Right cardiac atrium (tissue), 5 donors: Measurements from ENCODE around the gene GRIK4. TPM values are rescaled to one million over a fixed set of nuclear protein-coding genes. Genes with fewer than 3 reads are reported as not detected.

Experiments
- ATAC-seq, 2 donors: fragments of 200-7000 bp; cut with Tn5 transposase; one replicate each; pipeline versions ENCODE4 v1.8.0 to v1.9.1; 2020; ENCODE audit warnings: moderate library complexity in 2 of 2, mild to moderate bottlenecking in 1 of 2
- DNase-seq, 3 donors: peaks; one replicate each; pipeline ENCODE4 v3.0.0-alpha.2; 2020
- H3K27ac ChIP-seq: one replicate; pipeline ENCODE4 v1.5.1; 2013; ENCODE audit warnings: mild to moderate bottlenecking, low read length, control low read depth, moderate library complexity
- H3K27me3 ChIP-seq: one replicate; pipeline ENCODE4 v1.6.1; 2013; ENCODE audit not compliant: control insufficient read depth, insufficient read depth
- H3K4me1 ChIP-seq: one replicate; pipeline ENCODE4 v1.6.1; 2013; ENCODE audit warnings: low read length; ENCODE audit not compliant: control insufficient read depth, insufficient read depth
- H3K4me3 ChIP-seq: one replicate; pipeline ENCODE4 v1.5.1; 2013; ENCODE audit warnings: low read length, control low read depth
- H3K9me3 ChIP-seq: one replicate; pipeline ENCODE4 v1.6.1; 2013; ENCODE audit warnings: low read length; ENCODE audit not compliant: control insufficient read depth
- WGBS: extraction: QIAGEN DNeasy Blood & Tissue Kit; methylation state at CpG from one replicate; pipeline ENCODE4 v1.1.7; 2013; 5-methylcytosine and 5-hydroxymethylcytosine counted together
- intact Hi-C, 4 donors: fragments of 100-400 bp; cut with DNase I; formaldehyde crosslinking; loops; one replicate each; pipeline versions ENCODE4 v1.11.0 to v1.14.0; 2022 to 2023
- polyA plus RNA-seq: library from polyadenylated mRNA; stranded (reverse); fragments of 200-250 nt; gene quantifications from one replicate; pipeline ENCODE4 v1.2.3, GENCODE V29; 2013
- total RNA-seq, 4 donors: library from RNA; stranded (reverse); fragmentation: NEBNext Ultra II Directional; extraction: Animal tissue kit (Norgen Biotek cat#: 25700); gene quantifications; one replicate each; pipeline ENCODE4 v1.2.1, GENCODE V29; 2021
- donor health status: healthy with polysubstance abuse.
- donor health status: DM: no; HTN: yes; CAD: no.
- donor health status: DM: no; HTN: no; CAD: no.
- donor health status: DM: no; HTN: yes; CAD: no; lungs with severe emphysema.
- donor health status: DM: yes; HTN: yes; CAD: no.

Gene GRIK4
- total and polyA plus RNA-seq, 5 donors, result 0.32 to 3.4 (median 0.80) TPM; not detected in 1

GRCh38 chr11:120714438-120714837 is 202.9 kb downstream of the GRIK4 start:
- WGBS, result 71% methylated on average over 3 of the region's 3 CpGs
- ATAC-seq, result no peak
- Histone ChIP-seq H3K4me3 (no peak overlapping the region), H3K9me3 (no peaks in the 10 kb centered on the region), H3K27ac (no peak overlapping the region), H3K4me1 (no peaks in the 10 kb centered on the region), H3K27me3 (no peaks in the 10 kb centered on the region)
- DNase-seq, result no peak
- intact Hi-C loops, result no loop called here

DNA sequence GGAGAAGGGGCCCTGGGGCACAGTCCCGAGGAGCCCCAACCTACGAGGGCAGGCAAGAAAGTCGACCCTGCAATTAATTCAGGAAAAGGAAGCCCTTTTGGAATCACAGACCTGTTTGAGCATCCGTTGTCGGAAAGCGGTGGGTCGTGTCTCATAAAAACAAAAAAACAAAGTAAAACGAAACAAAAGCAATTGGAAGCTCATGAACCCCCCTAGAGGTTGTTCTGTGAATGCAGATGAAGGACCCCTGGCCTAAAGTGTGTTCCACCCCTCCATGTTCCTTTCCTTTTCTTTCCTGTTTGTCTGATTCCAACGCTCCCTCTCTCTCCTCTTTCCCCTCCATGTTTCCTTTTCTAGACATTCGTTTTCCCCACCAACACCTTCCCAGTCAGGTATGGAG is 203.7 kb downstream of the GRIK4 start:
- intact Hi-C loops, result no loop called here
- no peaks in the 10 kb centered on the region for H3K4me1 ChIP-seq
- no peak overlapping the region for H3K4me3 ChIP-seq
- H3K27me3 ChIP-seq, result no peaks in the 10 kb centered on the region
- no peak overlapping the region for H3K27ac ChIP-seq
- WGBS, result 39% methylated on average over 10 of the region's 10 CpGs
- no peaks in the 10 kb centered on the region for H3K9me3 ChIP-seq
- ATAC-seq (no peak), DNase-seq (no peak)

GRCh38 chr11:120717042-120717441 is 205.5 kb downstream of the GRIK4 start:
- no peak for DNase-seq
- intact Hi-C loops, result no loop called here
- Histone ChIP-seq H3K9me3 (no peaks in the 10 kb centered on the region), H3K4me3 (no peak overlapping the region), H3K27ac (no peak overlapping the region), H3K27me3 (no peaks in the 10 kb centered on the region), H3K4me1 (no peaks in the 10 kb centered on the region)
- 82% methylated on average over 11 of the region's 11 CpGs for WGBS
- no peak for ATAC-seq

DNA sequence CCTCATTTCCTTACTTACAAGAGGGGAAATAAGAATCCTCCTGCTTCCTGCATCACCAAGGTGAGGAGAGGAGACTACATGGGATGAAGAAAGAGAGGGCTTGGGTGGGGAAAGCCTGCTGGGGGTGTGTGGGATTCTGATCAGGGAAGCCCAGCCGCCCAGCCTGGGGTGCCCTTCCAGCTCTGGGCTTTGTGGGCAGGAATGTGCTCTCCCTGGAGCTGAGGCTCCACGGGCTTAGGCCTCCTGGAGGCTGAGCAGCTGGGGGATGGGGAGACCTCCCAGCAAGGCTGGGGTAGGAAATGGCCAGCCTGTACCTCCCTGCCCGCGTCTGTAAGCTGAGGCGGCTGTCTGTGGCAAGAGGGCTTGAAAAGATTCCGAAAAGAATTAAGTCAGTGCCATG is 206.1 kb downstream of the GRIK4 start:
- no peak overlapping the region for H3K27ac ChIP-seq
- no peaks in the 10 kb centered on the region for H3K27me3 ChIP-seq
- no peak overlapping the region for H3K4me3 ChIP-seq
- 78% methylated on average over 6 of the region's 6 CpGs for WGBS
- H3K9me3 ChIP-seq, result no peaks in the 10 kb centered on the region
- H3K4me1 ChIP-seq, result no peaks in the 10 kb centered on the region
- DNase-seq (no peak), ATAC-seq (no peak)
- intact Hi-C loops, result no loop called here

DNA sequence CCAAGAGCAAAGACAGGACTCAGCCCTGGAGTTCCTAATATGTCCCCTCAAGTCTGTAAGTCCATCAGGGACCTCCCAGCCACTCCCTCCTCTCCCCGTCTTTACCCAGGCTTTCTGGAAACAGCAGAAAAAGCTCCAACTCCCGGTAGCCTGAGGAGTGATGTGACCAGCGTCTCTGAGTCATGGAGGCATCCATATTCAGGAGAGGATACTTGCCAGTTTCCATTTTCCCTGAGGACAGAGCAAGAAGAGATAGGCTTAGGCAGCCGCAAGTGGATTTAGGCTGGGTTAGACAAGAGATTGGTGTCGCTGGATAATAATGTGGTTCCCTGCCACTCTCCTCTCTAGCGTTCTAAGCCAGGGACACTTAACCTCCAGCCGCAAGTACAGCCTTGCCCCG is 206.6 kb downstream of the GRIK4 start:
- Histone ChIP-seq H3K27ac (no peak overlapping the region), H3K9me3 (no peaks in the 10 kb centered on the region), H3K4me1 (no peaks in the 10 kb centered on the region), H3K4me3 (no peak overlapping the region), H3K27me3 (no peaks in the 10 kb centered on the region)
- WGBS, result 74% methylated on average over 8 of the region's 8 CpGs
- intact Hi-C loops, result no loop called here
- ATAC-seq (no peak), DNase-seq (no peak)

GRCh38 chr11:120719348-120719747 is 207.8 kb downstream of the GRIK4 start:
- no peak overlapping the region for H3K4me3 ChIP-seq

DNA sequence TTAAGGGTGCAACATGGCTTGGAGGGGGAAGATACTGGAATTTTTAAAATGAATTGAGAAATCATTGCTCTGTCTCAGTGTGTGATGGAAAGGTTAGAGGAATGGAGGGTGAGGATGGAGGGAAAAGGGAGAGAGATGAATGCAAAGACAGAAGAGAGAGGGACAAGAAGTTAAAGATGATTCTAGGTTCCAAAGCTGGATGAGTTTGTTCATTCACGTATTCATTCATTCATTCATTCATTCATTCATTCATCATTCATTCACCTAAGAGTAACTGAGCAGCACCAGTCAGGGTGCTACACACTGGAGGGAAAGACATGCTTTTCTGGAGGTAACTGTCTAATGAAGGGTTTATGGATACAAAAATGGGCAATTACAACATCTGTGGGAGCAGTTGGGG is 209.2 kb downstream of the GRIK4 start:
- DNase-seq, result no peak
- whole genome bisulfite sequencing, result 75% methylated on average over 1 of the region's 1 CpG
- no peaks in the 10 kb centered on the region for H3K27me3 ChIP-seq
- H3K4me1 ChIP-seq, result no peaks in the 10 kb centered on the region
- no peak overlapping the region for H3K4me3 ChIP-seq
- no peak for ATAC-seq
- intact Hi-C loops, result no loop called here
- H3K9me3 ChIP-seq, result no peaks in the 10 kb centered on the region
- no peak overlapping the region for H3K27ac ChIP-seq

More at GRCh38 chr11:120719348-120719747, 207.8 kb downstream of the GRIK4 start:
- no peaks in the 10 kb centered on the region for H3K9me3 ChIP-seq
- DNase-seq (no peak), ATAC-seq (no peak)
- no peaks in the 10 kb centered on the region for H3K27me3 ChIP-seq
- no peak overlapping the region for H3K27ac ChIP-seq
- intact Hi-C loops, result no loop called here
- H3K4me1 ChIP-seq, result no peaks in the 10 kb centered on the region
- 64% methylated on average over 3 of the region's 3 CpGs for WGBS

- ATAC-seq (no peak), DNase-seq (no peak)
- H3K27me3 ChIP-seq, result no peaks in the 10 kb centered on the region
- H3K27ac ChIP-seq, result no peak overlapping the region
- no peak overlapping the region for H3K4me3 ChIP-seq
- no peaks in the 10 kb centered on the region for H3K4me1 ChIP-seq
- 66% methylated on average over 6 of the region's 6 CpGs for WGBS
- peaks cover 2% of the 10 kb centered on the region for H3K9me3 ChIP-seq
- intact Hi-C loops, result no loop called here
These were observed 211.0 kb downstream of the GRIK4 start for GRCh38 chr11:120722524-120722923.

DNA sequence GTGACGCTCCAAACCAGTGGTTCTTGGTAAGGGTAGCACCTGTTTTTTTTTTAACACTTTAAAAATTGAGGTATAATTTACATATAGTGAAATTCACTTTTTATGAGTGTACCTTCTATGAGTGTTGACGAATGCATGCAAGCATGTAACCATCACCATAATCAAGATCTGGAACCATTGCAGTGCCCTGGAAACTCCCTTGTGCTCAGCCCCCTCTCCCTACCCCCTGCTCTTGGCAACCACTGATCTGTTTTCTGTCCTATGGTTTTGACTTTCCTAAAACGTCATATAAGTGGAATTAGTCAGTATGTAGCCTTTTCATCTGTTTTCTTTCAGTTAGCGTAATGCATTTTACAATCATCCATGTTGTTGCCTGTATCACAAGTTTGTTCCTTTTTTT is 212.2 kb downstream of the GRIK4 start:
- Histone ChIP-seq H3K4me1 (no peaks in the 10 kb centered on the region), H3K9me3 (peaks cover 2% of the 10 kb centered on the region), H3K27me3 (no peaks in the 10 kb centered on the region), H3K27ac (no peak overlapping the region), H3K4me3 (no peak overlapping the region)
- DNase-seq (no peak), ATAC-seq (no peak)
- intact Hi-C loops, result no loop called here
- WGBS, result 87% methylated on average over 4 of the region's 4 CpGs

GRCh38 chr11:120727752-120728151 is 216.2 kb downstream of the GRIK4 start:
- H3K4me3 ChIP-seq, result no peak overlapping the region
- H3K4me1 ChIP-seq, result no peaks in the 10 kb centered on the region
- no peak for ATAC-seq
- H3K27me3 ChIP-seq, result no peaks in the 10 kb centered on the region
- H3K27ac ChIP-seq, result no peak overlapping the region
- DNase-seq, result no peak
- intact Hi-C loops, result no loop called here
- H3K9me3 ChIP-seq, result peaks cover 2% of the 10 kb centered on the region

- WGBS, result 67% methylated on average over 4 of the region's 4 CpGs
- Histone ChIP-seq H3K4me3 (no peak overlapping the region), H3K27me3 (no peaks in the 10 kb centered on the region), H3K27ac (no peak overlapping the region), H3K4me1 (no peaks in the 10 kb centered on the region), H3K9me3 (no peaks in the 10 kb centered on the region)
- DNase-seq (no peak), ATAC-seq (peak; percentile 56 to 72)
- intact Hi-C loops, result no loop called here
These were observed 223.5 kb downstream of the GRIK4 start for GRCh38 chr11:120735035-120735434.

DNA sequence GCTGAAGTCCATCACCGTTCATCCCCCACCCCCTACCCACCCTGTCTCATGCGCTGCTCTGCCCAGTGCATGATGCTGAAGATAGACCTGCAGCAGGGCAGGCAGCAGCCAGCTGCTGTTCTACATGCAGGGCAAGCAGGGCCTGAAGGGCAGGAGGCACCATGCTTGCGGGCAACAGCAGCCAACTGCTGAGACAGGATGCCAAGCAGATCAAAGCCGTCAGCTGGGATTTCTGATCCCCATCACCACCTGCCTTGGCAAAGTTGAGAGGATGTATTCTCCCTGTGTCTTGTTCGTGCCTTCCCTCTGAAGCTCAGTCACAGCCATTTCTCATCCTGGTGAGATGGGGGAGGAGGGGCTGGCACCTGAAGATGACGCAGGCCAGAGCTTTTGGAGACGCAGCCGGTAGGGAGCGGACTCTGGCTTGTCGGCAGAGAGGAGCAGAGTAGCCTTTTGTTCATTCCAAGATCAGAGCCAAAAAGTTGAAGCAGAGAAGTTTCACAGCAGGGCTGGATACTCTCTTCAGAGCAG is 227.0 kb downstream of the GRIK4 start:
- no peak for ATAC-seq
- intact Hi-C loops, result no loop called here

More for the DNA sequence above, 227.0 kb downstream of the GRIK4 start:
- H3K4me3 ChIP-seq, result no peak overlapping the region
- no peaks in the 10 kb centered on the region for H3K4me1 ChIP-seq
- 73% methylated on average over 10 of the region's 10 CpGs for WGBS
- H3K27me3 ChIP-seq, result no peaks in the 10 kb centered on the region
- DNase-seq, result no peak
- H3K9me3 ChIP-seq, result no peaks in the 10 kb centered on the region
- no peak overlapping the region for H3K27ac ChIP-seq
